Activated T-helper 1 cell treated with anti-CD3 and anti-CD28 coated beads, Interleukin-12 subunit alpha, Interleukin-12 subunit beta, Interleukin-2, Interleukin-4 antibody, amounts not matched to agents 30 ng/mL and 10 ng/mL and 1 ng/mL, durations not matched to agents 14 hours and 24 hours and 36 hours (primary cell): Measurements from ENCODE around the gene PUM2. TPM values are rescaled to one million over a fixed set of nuclear protein-coding genes. Genes with fewer than 3 reads are reported as not detected.

Experiments
- DNase-seq: peaks from one replicate; pipeline ENCODE4 v3.0.0; 2021; ENCODE audit warnings: low spot score
- H3K27ac Mint-ChIP-seq: one replicate; pipeline ENCODE4 v1.8.0; 2021; ENCODE audit warnings: mild to moderate bottlenecking, mixed read lengths
- H3K27me3 Mint-ChIP-seq: one replicate; pipeline ENCODE4 v1.8.0; 2022; ENCODE audit warnings: mild to moderate bottlenecking, moderate library complexity, mixed read lengths; ENCODE audit not compliant: insufficient read depth
- H3K36me3 Mint-ChIP-seq: one replicate; pipeline ENCODE4 v1.8.0; 2021; ENCODE audit warnings: low read depth, mixed read lengths
- H3K4me1 Mint-ChIP-seq: one replicate; pipeline ENCODE4 v1.8.0; 2021; ENCODE audit warnings: low read depth, mixed read lengths
- H3K4me3 Mint-ChIP-seq: one replicate; pipeline ENCODE4 v1.8.0; 2021; ENCODE audit warnings: mild to moderate bottlenecking, moderate library complexity, mixed read lengths
- H3K9me3 Mint-ChIP-seq: one replicate; pipeline ENCODE4 v1.8.0; 2021; ENCODE audit warnings: mixed read lengths
- intact Hi-C: fragments of 100-400 bp; cut with micrococcal nuclease; formaldehyde crosslinking; loops from one replicate; pipeline ENCODE4 v1.15.1; 2024
- total RNA-seq: library from RNA; stranded (reverse); gene quantifications from 2 replicates; pipeline ENCODE4 v1.2.3, GENCODE V29; 2022

Gene PUM2
- total RNA-seq, 1 donor from 2014 or later = 125 TPM

GRCh38 chr2:20212459-20212870, 138.2 kb downstream of the PUM2 start:
- intact Hi-C loops = no loop called here
- H3K36me3 Mint-ChIP-seq = no peaks in the 10 kb centered on the region
- no peak for DNase-seq
- H3K4me1 Mint-ChIP-seq = no peaks in the 10 kb centered on the region
- peaks cover 4% of the 10 kb centered on the region for H3K27me3 Mint-ChIP-seq
- no peak overlapping the region for H3K27ac Mint-ChIP-seq
- no peaks in the 10 kb centered on the region for H3K9me3 Mint-ChIP-seq
- H3K4me3 Mint-ChIP-seq = no peak overlapping the region

DNA sequence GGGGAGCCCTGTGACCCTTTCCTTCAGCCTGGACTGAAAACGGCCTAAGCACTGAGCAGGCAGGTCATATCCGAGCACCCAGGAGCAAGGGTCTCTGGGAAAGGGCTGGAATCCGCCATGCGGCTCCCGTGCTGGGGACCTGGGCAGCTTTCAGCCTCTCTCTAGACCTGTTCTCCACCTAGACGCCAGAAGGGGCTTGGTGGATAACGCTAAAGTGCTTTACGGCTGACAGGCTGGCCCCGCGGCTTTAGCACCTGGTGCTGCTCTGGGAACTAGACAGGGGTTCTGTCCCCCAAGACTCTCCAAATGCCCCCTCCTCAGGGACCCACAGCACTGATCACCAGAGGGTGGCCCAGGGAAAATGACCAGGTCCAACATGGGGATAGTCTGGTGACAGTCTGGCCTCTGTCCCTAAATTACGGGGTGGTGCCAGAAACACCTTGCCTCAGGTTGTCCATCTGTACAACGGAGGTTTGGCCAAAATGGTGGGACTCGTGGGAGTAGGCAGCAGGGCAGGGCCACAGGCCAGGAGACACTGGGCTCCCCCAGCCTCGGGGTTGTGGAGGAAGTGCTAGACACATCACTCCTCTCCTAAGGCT, 138.7 kb downstream of the PUM2 start:
- Mint-ChIP-seq H3K27me3 (peaks cover 4% of the 10 kb centered on the region), H3K4me3 (no peak overlapping the region), H3K36me3 (no peaks in the 10 kb centered on the region), H3K4me1 (no peaks in the 10 kb centered on the region), H3K27ac (no peak overlapping the region), H3K9me3 (no peaks in the 10 kb centered on the region)
- intact Hi-C loops = no loop called here
- DNase-seq = no peak

DNA sequence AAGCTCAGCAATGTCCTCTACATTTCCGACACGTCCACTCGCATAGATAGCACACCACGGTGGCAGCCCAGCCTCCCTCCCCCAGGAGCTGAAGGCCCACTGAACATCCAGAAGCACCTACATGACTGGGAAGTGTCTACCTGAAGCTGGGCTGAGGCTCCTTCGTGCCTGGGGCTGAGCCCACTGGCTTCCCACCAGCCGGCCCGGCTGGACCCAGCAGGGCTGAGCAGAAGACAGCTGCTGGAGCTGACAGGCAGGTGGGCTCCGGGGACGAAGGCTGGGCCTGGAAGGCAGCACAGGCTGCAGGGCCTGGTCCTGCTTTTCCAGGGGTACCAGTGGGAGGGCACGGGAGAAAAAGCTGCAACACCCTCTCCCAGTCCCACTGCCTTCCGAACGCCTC, 139.2 kb downstream of the PUM2 start:
- H3K4me3 Mint-ChIP-seq = no peak overlapping the region
- no peaks in the 10 kb centered on the region for H3K9me3 Mint-ChIP-seq
- H3K27me3 Mint-ChIP-seq = peaks cover 4% of the 10 kb centered on the region
- no peaks in the 10 kb centered on the region for H3K4me1 Mint-ChIP-seq
- H3K36me3 Mint-ChIP-seq = no peaks in the 10 kb centered on the region
- H3K27ac Mint-ChIP-seq = no peak overlapping the region
- no peak for DNase-seq
- intact Hi-C loops = no loop called here

DNA sequence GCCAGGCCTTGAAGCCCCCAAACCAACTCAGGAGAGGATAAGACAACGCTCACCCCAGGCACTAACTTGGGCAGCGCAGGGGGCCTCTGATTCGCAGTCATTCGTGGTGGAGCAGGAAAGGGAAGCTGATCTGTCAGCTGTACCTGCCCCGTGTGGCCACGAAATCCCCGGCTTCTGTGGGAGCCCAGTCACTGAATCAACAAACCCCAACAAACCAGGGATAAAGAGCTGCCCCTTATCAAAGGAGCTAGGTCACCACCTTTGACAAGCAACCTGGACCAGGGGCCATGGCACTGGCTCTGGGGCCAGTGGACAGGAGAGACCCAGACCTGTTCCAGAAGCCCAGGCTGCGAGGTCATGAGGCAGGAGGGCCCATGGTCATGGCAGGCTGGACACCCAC, 140.2 kb downstream of the PUM2 start:
- Mint-ChIP-seq H3K27me3 (peaks cover 4% of the 10 kb centered on the region), H3K36me3 (no peaks in the 10 kb centered on the region), H3K4me3 (no peak overlapping the region), H3K27ac (no peak overlapping the region), H3K4me1 (no peaks in the 10 kb centered on the region), H3K9me3 (no peaks in the 10 kb centered on the region)
- no peak for DNase-seq
- intact Hi-C loops = no loop called here

- no peaks in the 10 kb centered on the region for H3K36me3 Mint-ChIP-seq
- intact Hi-C loops = no loop called here
- no peak overlapping the region for H3K27ac Mint-ChIP-seq
- H3K4me3 Mint-ChIP-seq = no peak overlapping the region
- DNase-seq = no peak
- peaks cover 4% of the 10 kb centered on the region for H3K27me3 Mint-ChIP-seq
- H3K9me3 Mint-ChIP-seq = no peaks in the 10 kb centered on the region
- no peaks in the 10 kb centered on the region for H3K4me1 Mint-ChIP-seq
These were observed 141.1 kb downstream of the PUM2 start for GRCh38 chr2:20209373-20210109.

GRCh38 chr2:20208476-20208859, 142.2 kb downstream of the PUM2 start:
- intact Hi-C loops = no loop called here
- DNase-seq = no peak

GRCh38 chr2:20207051-20207450, 143.6 kb downstream of the PUM2 start:
- H3K4me3 Mint-ChIP-seq = no peak overlapping the region
- H3K27me3 Mint-ChIP-seq = no peaks in the 10 kb centered on the region
- intact Hi-C loops = no loop called here
- H3K27ac Mint-ChIP-seq = no peak overlapping the region
- no peaks in the 10 kb centered on the region for H3K36me3 Mint-ChIP-seq
- no peaks in the 10 kb centered on the region for H3K9me3 Mint-ChIP-seq
- no peaks in the 10 kb centered on the region for H3K4me1 Mint-ChIP-seq
- no peak for DNase-seq

More at GRCh38 chr2:20208476-20208859, 142.2 kb downstream of the PUM2 start:
- no peaks in the 10 kb centered on the region for H3K9me3 Mint-ChIP-seq
- H3K27ac Mint-ChIP-seq = no peak overlapping the region
- no peaks in the 10 kb centered on the region for H3K4me1 Mint-ChIP-seq
- H3K27me3 Mint-ChIP-seq = no peaks in the 10 kb centered on the region
- no peaks in the 10 kb centered on the region for H3K36me3 Mint-ChIP-seq
- H3K4me3 Mint-ChIP-seq = no peak overlapping the region

DNA sequence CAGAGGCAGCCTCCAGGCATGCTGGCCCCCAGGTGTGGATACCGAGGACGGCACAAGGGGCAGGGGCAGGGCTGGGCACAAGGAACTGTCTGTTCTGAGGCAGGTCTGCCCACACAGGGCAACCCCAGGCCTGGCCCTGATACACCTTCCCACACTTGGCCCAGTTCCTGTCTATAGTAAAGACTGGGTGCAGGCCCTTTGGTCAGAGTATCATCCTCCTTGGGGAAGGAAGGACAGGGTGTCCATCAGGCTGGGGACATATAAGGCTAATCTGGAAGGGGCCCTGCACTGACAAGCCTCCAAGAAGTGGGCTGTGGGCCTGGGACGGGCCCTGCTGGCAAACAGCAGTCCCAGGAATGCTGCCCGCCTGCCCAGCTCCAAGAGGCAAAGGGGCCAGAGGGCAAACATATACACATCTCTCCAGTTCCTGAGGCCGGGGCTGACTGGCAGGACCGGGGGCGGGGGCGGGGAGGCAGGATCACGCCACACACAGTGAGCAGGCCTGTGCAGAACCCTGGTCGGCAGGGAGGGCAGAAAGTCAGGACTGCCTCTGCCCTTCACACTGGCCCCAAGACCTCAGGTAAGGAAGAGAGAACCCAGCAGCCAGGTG, 144.6 kb downstream of the PUM2 start:
- Mint-ChIP-seq H3K4me1 (no peaks in the 10 kb centered on the region), H3K4me3 (no peak overlapping the region), H3K27ac (no peak overlapping the region), H3K27me3 (no peaks in the 10 kb centered on the region), H3K9me3 (no peaks in the 10 kb centered on the region), H3K36me3 (no peaks in the 10 kb centered on the region)
- no peak for DNase-seq
- intact Hi-C loops = no loop called here

DNA sequence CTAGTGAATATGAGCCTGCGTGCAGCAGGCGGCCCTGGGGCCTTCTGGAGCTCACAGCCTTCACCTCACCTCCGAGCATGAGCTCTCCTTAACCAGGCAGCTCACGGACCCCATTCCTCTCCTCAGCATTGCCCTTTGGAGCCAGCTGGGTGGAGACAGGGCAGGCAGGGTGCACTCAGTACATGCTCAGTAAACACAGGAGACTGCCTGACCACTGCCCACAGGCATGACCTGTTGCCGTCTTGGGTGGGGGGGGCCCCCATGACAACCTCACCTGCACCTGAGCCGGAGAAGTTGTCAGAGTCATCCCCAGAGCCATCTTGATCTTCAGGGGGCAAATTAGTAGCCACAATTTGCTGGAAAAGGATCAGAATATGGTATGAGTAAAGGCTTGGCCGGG, 145.6 kb downstream of the PUM2 start:
- no peak overlapping the region for H3K4me3 Mint-ChIP-seq
- H3K4me1 Mint-ChIP-seq = no peaks in the 10 kb centered on the region
- no peak for DNase-seq
- intact Hi-C loops = no loop called here
- H3K9me3 Mint-ChIP-seq = no peaks in the 10 kb centered on the region
- no peaks in the 10 kb centered on the region for H3K27me3 Mint-ChIP-seq
- no peak overlapping the region for H3K27ac Mint-ChIP-seq
- H3K36me3 Mint-ChIP-seq = no peaks in the 10 kb centered on the region

DNA sequence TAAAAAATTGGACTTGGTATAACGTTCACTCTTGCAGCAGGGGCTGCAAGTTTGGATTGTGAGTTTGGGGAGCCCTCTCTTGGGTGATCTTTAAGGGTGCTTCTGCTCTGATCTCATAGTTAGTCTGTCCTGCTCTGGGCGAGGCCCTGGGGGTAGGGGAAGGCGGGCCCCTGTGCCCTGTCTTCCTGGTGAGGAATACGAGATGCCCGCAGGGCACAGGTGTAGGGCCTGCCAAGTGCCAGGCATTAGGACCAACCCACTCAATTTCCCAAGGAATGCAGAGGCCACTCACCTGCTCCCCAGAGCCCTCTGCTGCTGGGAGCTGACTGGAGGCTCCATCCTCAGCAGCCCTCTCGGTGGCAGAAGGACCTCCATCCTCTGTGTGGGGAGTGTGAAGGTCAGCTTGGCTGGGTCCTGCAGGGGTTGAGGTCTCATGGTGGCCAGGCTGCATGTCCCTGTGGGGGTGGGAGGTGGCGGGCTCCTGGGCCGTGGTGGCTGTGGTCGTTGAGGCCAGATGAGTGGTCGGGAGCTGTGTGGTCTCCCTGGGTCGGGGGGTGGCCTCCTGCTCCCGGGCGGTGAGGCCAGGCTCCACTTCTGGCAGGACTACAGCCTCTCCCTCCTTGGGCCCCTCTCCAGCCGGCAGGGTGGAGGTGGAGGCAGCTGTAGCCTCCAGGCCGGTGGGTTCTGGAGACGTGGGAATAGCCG, 147.0 kb downstream of the PUM2 start:
- no peak for DNase-seq
- Mint-ChIP-seq H3K27ac (no peak overlapping the region), H3K27me3 (no peaks in the 10 kb centered on the region)

DNA sequence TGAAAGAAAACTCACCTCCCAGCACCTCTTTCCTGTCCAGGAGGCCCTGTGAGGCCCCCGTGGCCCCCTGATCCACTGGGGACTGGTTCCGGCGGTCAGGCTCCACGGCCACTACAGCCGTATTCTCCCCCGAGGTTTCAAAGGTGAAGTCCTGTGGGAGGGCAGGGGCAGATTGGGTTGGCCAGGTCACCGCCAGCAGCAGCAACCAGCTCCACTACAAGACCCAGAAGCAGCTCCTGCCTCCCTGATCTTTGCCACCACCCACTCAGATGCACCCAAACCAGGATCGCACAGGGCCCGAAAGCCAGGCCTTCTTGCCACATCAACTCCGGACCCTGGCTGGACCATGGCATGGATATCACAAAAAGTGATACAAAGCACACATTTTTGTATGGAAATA, 147.6 kb downstream of the PUM2 start:
- intact Hi-C loops = no loop called here
- Mint-ChIP-seq H3K27me3 (no peaks in the 10 kb centered on the region), H3K4me1 (no peaks in the 10 kb centered on the region), H3K36me3 (no peaks in the 10 kb centered on the region), H3K27ac (no peak overlapping the region), H3K4me3 (no peak overlapping the region), H3K9me3 (no peaks in the 10 kb centered on the region)
- DNase-seq = no peak

More for the DNA sequence above, 147.0 kb downstream of the PUM2 start:
- H3K4me3 Mint-ChIP-seq = no peak overlapping the region
- no peaks in the 10 kb centered on the region for H3K36me3 Mint-ChIP-seq
- H3K9me3 Mint-ChIP-seq = no peaks in the 10 kb centered on the region
- intact Hi-C loops = no loop called here
- no peaks in the 10 kb centered on the region for H3K4me1 Mint-ChIP-seq

- Mint-ChIP-seq H3K27me3 (no peaks in the 10 kb centered on the region), H3K4me3 (no peak overlapping the region), H3K36me3 (no peaks in the 10 kb centered on the region), H3K9me3 (no peaks in the 10 kb centered on the region), H3K27ac (no peak overlapping the region), H3K4me1 (no peaks in the 10 kb centered on the region)
- intact Hi-C loops = no loop called here
- DNase-seq = no peak
These were observed 149.0 kb downstream of the PUM2 start for GRCh38 chr2:20201671-20202070.
